GM12873 (cell line): ENCODE results near the gene DNM1.

ENCODE experiments used
- TF ChIP-seq, protein P1 (sequence below): IDR thresholded peaks from 2 replicates; pipeline ENCODE4 v1.5.1; 2012; ENCODE audit warnings: low read depth, mild to moderate bottlenecking, moderate library complexity, low read length, control low read depth; ENCODE audit not compliant: insufficient read depth; ENCODE audit errors: missing control alignments

The DNM1 gene

DNA sequence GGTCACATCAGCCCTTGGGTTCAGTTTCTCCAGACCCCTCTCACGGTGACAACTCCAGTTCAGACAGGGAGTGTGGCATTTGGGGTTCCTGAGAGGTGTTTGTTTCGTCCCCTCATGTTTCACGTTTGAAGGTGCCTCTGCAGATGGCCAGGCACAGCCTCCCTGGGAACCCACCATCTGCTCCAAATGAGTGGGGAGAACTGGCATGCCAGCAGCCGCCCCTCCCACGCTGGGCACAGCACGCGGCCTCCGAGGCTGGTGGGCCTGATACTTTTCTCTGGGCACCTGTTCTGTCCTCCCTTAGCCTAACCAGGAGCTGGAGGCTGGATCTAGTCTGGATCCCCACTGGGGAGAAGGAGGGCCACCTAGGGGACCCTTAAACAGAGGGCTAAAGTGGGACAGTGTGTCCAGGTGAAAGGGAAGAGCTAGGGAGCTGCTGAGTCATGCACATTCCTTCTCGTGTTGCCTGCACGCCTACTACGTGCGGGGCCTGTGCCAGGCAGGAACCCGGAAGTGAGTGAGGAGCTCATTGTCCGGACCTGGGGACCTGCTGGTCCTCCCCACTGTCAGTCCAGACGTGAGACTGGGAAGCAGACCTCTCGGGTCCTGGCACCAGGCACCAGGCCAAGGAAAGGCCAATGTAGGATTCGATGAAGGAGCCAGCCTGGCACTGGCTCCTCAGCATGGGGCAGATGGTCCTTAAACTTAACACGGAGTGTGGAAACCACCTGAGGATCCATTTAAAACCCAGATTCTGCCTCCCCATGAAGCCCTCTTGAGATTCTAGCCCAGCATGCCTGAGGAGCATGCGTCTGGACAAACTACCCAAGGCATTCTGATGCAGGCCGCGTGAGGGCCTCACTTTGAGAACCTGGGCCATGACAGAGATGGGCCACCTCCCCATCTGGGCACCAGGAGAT lies 11.7 kb downstream of the DNM1 start:
- TF ChIP-seq, protein P1, sequence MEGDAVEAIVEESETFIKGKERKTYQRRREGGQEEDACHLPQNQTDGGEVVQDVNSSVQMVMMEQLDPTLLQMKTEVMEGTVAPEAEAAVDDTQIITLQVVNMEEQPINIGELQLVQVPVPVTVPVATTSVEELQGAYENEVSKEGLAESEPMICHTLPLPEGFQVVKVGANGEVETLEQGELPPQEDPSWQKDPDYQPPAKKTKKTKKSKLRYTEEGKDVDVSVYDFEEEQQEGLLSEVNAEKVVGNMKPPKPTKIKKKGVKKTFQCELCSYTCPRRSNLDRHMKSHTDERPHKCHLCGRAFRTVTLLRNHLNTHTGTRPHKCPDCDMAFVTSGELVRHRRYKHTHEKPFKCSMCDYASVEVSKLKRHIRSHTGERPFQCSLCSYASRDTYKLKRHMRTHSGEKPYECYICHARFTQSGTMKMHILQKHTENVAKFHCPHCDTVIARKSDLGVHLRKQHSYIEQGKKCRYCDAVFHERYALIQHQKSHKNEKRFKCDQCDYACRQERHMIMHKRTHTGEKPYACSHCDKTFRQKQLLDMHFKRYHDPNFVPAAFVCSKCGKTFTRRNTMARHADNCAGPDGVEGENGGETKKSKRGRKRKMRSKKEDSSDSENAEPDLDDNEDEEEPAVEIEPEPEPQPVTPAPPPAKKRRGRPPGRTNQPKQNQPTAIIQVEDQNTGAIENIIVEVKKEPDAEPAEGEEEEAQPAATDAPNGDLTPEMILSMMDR, result no peak

DNA sequence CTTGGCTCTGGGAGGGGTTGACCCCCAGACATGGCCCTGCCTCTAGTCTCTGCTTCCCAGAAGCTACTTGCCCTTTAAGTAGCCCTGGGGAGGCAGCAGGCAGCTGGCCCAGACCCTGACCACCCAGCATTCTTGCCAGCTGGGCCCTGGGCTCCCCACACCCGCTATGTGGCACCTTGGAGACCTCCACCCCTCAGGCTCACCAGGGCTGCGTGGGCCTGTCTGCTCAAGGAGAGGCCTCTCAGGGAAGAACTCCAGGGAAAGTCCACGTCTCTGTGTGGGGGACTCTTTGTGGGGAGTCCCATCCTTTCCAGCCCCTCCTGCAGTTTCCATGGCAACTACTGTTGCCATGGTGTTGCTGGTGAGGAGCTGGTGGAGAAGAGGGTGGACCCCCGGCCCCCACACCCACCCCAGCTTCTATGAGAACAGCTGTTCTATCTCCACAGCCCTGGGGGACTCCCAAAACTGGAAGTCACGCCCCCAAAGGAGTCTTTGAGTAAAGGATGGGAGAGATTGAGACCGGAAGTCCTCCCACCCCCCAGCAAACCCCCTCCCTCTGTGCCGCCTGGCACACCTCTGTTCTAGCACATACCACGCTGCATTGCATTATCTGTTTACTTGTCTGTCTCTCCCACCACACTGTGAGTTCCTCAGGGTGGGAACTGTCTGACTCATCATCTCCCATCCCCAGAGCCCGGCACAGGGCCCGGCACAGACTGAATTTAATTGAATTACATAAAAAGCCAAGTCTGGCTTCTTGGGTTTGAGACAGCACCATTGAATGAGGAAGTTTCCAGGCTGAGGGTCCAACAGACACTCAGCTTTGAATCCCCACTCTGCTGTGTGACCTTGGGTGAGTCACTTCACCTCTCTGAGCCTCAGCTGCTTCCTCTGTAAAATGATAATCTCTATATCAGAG lies 12.6 kb downstream of the DNM1 start:
- TF ChIP-seq, protein P1, result no peak

DNA sequence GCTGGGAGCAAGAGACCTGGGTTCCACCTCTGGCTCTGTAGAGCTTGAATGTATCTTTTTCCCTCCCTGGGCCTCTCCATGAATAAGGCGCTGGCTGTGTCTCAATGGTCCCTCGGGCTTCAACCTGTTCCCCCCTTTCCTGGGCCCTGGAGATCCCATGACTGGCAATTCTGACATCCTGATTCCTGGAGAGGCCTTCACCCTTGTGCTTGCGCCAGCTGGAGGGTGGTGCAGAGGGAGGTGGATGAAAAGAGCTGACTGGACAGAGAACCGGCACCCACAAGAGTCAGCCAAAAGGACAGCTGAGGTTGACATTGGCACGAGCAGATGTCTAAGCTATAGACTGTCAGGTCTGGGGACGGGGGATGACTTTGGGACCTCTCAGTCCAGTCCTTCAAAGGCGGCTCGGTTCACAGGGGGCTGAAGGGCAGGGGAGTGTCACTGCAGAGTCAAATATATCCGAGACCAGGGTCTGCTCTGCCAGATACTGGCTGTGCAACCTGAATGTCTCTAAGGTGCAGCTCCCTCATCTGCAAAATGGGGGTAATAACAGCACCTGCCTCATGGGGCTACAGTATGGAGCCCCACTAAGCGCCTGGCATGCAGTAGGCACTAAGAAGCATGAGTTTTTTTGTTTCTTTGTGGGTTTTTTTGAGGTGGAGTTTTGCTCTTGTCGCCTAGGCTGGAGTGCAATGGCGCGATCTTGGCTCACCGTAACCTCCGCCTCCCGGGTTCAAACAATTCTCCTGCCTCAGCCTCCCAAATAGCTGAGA lies 13.8 kb downstream of the DNM1 start:
- TF ChIP-seq, protein P1, result no peak

DNA sequence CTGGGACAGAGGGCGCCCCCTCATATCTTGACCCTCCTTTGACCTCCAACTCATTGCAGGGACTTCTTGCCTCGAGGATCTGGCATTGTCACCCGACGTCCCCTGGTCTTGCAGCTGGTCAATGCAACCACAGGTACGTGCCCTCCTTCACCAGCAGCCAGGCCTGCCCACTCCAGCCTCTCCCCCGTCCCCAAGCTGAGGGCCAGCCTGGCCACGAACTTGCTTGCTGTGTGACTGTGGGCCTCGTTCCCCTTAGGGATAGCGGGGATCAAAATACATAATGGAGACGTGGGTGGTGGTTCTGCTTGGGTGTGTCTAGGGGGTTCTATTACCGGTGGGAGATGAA lies 15.0 kb downstream of the DNM1 start:
- TF ChIP-seq, protein P1, result no peak

DNA sequence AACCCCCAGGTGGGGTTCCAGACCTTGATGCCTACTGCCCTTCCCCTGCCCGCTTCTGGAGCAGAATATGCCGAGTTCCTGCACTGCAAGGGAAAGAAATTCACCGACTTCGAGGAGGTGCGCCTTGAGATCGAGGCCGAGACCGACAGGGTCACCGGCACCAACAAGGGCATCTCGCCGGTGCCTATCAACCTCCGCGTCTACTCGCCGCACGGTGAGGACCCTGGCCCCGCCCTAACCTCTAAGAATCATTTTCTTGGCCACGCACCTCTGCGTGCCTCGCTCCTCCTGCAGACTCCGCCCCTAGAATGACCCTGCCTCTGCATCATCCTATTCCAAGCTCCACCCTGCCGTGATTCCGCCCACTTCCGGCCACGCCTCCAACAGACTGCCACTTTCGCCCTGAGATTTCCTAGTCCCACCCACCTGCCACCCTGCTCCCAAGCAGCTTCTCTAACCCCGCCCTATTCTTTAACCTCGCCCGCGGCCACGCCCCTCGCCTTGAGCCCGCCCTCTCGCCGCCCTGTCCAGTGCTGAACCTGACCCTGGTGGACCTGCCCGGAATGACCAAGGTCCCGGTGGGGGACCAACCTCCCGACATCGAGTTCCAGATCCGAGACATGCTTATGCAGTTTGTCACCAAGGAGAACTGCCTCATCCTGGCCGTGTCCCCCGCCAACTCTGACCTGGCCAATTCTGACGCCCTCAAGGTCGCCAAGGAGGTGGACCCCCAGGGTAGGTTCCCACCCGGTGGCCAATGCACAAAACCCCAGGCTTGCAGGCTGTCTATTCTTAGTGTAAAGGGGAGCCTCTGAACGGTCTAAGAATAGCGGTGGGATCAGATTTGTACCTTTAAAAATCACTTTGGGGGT lies 15.6 kb downstream of the DNM1 start:
- TF ChIP-seq, protein P1, result no peak

DNA sequence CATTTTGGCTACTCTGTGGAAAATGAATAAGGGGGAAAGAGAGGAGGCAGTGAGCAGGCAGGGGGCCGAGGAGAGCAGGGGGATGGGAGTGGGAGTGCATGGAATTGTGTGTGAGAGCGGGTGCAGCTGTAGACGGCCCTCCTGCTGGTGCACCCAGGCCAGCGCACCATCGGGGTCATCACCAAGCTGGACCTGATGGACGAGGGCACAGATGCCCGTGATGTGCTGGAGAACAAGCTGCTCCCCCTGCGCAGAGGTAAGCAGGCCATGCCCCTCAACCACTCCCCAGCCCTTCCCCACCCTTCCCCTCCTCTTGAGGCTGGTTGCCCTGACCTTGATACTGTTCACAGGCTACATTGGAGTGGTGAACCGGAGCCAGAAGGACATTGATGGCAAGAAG lies 16.7 kb downstream of the DNM1 start:
- TF ChIP-seq, protein P1, result no peak
